Germinal center (tissue), 1 donor: ENCODE measurements around the gene GJE1.
"Not testable (repeated sequence)": the region's sequence is repeated elsewhere in the genome, so short reads cannot be mapped to it uniquely, and the experiment has no call there.

Experiments
- DNase-seq: peaks from one replicate; pipeline ENCODE4 v3.0.0; 2012; ENCODE audit warnings: mixed read lengths, low spot score

The GJE1 gene, protein sequence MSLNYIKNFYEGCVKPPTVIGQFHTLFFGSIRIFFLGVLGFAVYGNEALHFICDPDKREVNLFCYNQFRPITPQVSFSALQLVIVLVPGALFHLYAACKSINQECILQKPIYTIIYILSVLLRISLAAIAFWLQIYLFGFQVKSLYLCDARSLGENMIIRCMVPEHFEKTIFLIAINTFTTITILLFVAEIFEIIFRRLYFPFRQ

GRCh38 chr6:142132625-142133024 is at the start of gene GJE1:
Gene GJE1, plus strand, starts transcription at chr6:142132925. Its CDS starts 234 bp downstream, at chr6:142133159.
- DNase-seq: no peak

DNA sequence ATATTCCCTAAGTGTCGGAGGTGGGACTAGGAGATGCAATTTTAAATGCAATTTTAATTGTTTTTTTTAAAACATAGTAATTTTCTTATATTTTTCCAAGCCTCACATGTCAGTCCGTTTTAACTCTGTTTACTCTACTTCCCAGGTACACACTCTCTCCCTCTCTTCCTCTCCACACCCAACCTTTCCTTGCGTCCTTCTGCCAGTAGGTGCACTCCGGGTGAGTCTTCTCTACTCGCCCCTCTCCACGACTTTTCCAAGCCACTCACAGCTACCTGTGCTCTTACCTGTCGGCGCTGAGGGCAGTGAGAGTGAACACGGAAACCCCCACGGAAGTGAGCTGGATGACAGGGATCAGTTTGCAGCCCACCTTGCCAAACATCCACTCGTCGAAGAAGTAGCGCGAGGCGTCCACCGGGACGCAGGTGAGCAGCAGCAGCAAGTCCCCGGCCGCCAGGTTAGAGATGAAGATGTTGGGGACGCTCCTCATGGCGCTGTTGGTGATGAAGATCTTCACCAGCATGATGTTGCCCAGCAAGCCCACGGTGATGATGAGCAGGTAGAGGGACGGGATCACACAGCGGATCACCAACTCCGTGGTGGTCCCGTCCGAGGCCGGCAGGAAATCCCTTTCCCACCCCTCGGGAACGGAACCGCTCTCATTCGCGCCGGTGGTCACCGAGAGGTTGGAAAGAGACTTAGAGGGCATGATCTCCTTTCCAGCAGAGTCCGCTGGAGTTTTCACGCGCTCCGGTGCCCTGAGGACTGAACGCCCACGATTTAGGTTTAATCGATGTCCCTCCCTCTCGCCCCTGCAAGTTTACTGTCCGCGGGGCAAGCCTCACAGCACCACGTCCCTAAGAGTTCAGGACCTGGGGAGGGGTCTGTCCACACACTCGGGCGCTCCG is 44.5 kb upstream of the GJE1 start:
- no peak for DNase-seq

DNA sequence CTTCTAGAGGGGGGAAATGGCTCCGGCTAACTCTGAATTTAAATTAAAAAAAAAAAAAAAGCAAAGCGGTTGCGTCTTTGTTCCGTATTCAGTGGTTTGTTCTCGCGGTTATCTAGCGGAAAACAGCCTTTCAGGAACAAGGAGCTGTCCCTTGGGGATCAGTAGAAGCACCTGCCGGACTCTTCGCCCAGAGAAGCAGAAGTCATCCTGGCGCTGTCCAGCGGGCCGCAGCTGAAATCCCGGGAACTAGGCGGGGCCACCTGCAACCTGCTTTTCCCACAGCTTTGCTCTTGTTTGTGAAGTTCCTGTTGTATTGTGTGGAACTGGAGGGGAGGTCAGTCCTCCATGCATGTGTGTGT is 43.9 kb upstream of the GJE1 start:
- no peak for DNase-seq

DNA sequence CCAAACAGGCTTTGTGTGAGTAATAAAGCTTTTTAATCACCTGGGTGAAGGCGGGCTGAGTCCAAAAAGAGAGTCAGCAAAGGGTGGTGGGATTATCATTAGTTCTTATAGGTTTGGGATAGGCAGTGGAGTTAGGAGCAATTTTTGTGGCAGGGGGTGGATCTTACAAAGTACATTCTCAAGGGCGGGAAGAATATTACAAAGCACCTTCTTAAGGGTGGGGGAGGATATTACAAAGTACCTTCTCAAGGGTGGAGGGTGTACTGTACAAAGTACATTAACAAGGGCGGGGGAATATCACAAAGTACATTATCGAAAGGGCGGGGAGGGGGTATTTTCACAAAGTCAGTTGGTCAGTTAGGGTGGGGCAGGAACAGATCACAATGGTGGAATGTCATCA is 27.9 kb upstream of the GJE1 start:
- DNase-seq: not testable (repeated sequence)

GRCh38 chr6:142110820-142111219 is 21.9 kb upstream of the GJE1 start:
- DNase-seq: not testable (repeated sequence)

DNA sequence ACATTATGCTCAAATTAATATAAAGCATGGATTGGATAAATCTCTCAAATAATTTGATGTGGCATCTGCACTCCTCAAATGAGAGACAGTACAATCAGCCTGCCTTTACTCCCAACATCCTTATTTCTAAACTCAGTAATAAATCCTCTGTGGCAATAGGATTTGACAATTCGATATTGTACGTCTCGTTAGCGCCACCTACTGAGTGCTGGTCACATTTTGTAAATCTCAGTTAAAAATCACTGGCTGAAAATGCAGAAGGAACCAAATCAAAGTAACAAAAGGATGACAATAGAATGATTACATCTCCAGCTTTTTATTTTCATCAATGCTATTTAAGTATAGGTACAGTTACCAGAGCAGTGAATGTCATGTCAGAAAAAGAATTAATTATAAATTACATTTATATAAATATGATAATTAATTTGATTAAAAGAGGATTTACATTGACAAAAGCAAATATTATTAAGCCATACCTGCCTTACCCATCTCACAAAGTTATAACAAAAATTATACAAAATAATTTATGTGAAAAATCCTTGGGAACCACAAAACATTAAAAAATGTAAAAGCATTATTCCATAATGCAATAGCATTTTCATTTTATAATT is 20.2 kb upstream of the GJE1 start:
- peak; percentile 35 for DNase-seq

- no peak for DNase-seq
Observed at GRCh38 chr6:142117366-142117765, 15.4 kb upstream of the GJE1 start.

- no peak for DNase-seq
Observed at GRCh38 chr6:142118328-142118727, 14.4 kb upstream of the GJE1 start.

- DNase-seq: no peak
Observed at GRCh38 chr6:142118925-142119324, 13.8 kb upstream of the GJE1 start.

DNA sequence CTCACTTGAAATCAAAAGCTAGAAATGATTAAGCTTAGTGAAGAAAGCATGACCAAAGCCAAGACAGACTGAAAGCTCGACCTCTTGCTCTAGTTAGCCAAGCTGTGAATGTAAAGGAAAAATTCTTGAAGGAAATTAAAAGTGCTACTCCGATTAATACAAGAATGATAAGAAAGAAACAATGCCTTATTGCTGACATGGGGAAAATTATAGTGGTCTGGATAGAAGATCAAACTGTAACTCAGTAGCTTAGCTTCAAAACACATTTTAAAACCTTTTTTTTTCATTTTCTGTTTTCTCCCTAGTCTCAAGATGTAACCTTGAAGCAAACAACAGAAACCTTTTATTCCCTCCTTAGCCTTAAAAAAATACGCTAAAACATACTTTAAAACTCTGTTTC is 11.4 kb upstream of the GJE1 start:
- DNase-seq: no peak

DNA sequence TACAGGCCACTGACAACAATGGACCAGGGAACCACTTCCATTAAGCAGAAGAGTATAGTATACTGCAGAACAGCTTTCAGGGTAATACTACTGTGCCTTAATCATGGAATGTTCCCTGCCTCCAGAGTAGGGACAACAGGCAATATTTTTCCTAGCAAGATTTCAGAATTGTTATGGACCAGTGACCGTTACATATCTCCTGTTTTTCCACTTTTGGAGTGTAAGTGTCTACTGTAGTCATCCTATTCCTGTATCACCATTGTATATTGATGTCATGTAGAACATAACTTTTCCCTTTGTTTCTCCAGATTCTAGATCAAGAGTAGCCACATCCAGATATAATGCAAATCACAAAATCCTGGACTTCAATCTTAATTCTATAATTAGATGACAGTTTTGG is 1.9 kb upstream of the GJE1 start:
- no peak for DNase-seq

- DNase-seq: no peak
Observed at GRCh38 chr6:142138876-142139275, 6.2 kb downstream of the GJE1 start.

- DNase-seq: not testable (repeated sequence)
Observed at GRCh38 chr6:142141531-142141930, 8.8 kb downstream of the GJE1 start.

DNA sequence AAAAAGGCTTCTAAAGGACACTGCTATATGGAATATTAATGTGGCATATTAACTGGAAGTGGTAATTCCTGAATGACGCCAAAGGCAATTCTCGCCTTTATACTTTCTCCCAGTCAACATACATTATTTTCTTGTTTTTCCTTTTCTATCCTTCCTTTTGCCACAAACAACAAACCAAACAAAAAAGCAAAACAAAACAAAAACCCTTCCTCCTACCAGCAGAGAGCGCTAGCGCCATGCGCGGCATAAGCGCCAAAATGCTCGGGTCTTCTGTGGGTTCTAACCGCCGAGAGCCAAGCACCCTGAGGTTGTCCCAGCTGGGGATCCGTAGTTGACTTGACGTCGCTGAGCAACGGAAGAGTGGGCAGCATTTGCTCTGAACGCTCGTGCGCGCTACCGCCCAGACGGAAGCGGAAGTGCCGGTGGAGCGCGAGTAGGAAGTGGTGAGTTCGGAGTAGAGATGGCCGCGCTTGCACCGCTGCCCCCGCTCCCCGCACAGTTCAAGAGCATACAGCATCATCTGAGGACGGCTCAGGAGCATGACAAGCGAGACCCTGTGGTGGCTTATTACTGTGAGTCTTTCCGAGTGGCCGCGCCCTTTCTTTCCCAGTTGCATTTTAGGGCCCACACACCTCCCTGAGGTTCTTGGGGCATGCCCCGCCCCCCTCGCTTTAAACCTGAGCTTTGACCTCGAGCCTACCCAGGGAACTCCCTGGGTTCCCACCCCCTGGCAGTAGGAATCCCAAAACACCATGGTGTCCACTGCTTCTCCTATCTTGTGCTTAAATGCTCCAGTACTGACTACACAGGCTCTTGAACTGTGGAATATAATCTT is 14.3 kb downstream of the GJE1 start, which contains the start of the genes NMBR and VTA1:
NMBR (minus strand) TSS at position 295 of the 835 bp plus-strand sequence. CDS start 58,464 bp downstream, outside the sequence.
VTA1 (plus strand) TSS at position 436 of the 835 bp plus-strand sequence; CDS start at position 461, 25 bp downstream.
- peak; percentile 90 for DNase-seq

DNA sequence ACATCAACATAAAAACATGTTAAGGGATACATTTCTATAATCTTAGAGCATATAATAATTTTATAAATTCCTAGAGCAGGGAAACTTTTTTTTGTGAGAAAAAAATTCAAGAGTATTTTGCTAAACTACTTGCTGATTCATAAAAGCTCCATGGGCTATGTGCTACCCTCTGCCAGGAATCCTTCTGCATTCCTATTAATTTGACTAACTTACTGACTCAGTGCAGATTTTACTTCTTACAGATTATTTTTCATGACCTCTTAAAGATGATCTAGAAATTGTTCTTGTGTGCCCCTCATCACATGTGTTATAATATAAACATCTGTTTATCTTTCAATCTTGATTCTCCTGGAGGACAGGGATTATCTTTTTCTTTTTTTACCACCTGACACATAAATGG is 20.0 kb downstream of the GJE1 start:
- no peak for DNase-seq

DNA sequence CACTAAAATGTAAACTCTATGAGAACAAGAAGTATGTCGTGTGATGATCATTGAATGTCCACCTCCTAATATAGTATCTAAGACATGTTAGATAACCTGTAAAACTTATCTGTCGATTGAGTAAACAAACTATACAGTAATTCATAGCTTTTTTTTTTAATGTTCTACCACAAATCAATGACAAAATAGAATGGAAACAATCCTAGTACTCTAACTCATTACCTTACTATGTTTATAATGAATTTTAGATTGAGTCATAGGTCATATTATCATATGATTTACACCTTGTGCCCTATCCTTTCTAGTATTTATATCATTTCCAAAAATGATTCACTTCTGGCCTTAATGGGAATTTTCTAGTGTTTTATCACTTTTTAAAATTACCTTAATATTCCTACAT is 20.5 kb downstream of the GJE1 start:
- DNase-seq: no peak

DNA sequence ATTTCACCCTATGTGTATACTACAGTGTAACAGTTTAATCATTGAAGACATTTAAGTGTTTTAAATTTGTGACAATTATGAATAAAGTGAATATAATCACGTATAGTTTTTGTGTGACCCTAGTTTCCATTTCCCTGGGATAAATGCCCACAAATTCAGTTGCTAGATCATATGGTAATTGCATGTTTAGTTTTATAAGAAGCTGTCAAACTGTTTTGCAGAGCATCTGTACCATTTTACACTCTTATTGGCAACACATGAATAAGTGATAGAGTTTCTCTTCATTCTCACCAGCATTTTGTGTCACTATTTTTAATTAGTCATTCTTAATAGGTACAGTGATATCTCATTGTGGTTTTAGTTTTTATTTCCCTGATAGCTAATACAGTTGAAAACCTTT is 21.6 kb downstream of the GJE1 start:
- DNase-seq: no peak

DNA sequence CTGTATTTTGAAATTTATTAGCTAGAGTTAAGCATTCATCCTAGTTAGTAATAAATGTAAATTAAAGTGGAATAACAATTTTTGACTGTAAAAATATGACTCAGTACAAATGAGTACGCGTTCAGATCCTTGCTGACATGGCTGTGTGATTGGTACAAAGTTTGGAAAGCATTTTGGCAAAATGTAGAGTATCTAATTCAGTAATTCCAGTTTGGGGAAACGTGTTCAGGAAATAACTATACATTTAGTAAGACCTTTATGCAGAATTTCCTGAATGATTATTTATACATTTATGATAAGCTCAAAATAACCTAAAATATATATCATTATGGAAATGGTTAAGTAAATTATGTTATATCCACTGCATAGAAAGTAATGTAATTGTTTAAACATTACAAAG is 22.4 kb downstream of the GJE1 start:
- no peak for DNase-seq

DNA sequence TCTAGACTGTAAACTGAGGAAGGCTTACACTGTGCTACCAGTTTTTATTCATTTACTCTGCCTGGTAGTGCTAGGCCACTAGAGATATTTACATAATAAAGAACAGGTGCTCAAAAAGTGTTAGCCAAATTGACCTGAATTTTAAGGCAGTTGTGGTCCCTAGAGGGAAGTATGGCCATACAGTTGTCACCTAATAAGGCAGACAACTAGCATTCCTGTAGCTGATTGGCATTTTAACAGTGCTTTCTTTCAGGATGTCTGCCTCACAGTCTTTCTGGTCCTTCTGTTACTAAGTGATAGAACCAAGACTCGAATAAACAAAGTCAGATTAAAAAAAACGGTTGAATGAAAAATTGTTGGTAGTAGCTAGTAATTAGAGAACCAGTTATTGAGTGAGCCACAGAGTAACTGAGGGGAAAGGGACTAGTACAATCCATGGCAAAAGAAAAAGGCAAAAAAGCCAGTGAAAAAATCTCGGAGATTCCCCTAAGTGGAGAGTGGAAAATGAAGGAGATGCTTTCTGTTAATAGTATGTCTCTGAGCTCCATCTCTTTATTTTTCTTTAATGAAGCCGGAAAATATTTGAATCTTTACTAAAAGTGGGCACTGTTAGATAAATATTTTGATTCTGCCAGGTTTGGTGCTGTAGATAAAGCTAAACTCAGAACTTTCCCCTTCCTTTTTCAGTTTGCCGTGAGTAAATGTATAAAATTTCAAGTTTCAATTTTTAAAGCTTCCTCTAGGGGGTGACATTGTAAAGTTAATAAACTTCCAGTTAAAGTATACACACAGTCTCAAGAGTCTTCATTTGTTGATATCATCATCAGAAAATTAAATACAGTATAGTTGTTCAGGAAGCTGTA is 23.4 kb downstream of the GJE1 start:
- peak; percentile 18 for DNase-seq

GRCh38 chr6:142156758-142157068 is 24.0 kb downstream of the GJE1 start:
- DNase-seq: not testable (repeated sequence)

DNA sequence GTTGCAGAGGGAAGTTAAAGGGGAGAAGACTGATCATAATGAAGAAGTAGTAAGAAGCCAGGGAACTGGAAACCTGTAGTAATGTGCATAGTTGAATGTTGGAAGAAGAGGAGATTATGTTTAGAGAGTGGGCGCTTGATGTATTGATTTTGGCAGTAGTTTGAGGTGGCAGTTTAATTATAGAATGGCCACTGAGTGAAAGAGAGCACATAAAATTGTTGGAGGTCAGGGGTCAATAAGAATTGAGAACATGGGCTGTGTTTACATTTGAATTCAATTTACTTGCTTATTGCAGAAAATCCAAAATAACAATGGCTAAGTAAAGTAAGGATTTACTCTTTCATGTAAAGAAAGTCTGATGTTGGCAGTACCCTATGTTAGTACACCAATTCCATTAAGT is 30.1 kb downstream of the GJE1 start:
- DNase-seq: no peak
